Kidney (tissue), 14 donors: ENCODE data around the gene DPYSL4. TPM values are rescaled to one million over a fixed set of nuclear protein-coding genes. Genes with fewer than 3 reads are reported as not detected.
A peak's percentile ranks its signal among the peaks of the same experiment; 100 is the strongest.

Source experiments
- DNase-seq, 5 donors: peaks; one replicate each; pipeline ENCODE4 v3.0.0-alpha.2; 2013 to 2020
- FAIRE-seq: peaks from 2 replicates; lab custom pipeline; 2012; peaks lifted over from hg19 to GRCh38; lab: Jason Lieb, UNC
- H3K27ac ChIP-seq, 2 donors: one replicate each; pipeline ENCODE4 v1.7.0; 2013; ENCODE audit warnings: low read depth in 2 of 2, low read length in 2 of 2, inconsistent platforms in 1 of 2
- H3K27me3 ChIP-seq: one replicate; pipeline ENCODE4 v1.7.1; 2013; ENCODE audit warnings: low read length, inconsistent platforms; ENCODE audit not compliant: control insufficient read depth, insufficient read depth
- H3K36me3 ChIP-seq, 3 donors: one replicate each; pipeline versions ENCODE4 v1.7.0 to v1.7.1; 2013; ENCODE audit warnings: low read length in 3 of 3, control low read depth in 1 of 3, inconsistent platforms in 1 of 3; ENCODE audit not compliant: insufficient read depth in 3 of 3, control insufficient read depth in 2 of 3
- H3K4me1 ChIP-seq, 3 donors: one replicate each; pipeline versions ENCODE4 v1.7.0 to v1.7.1; 2013; ENCODE audit warnings: low read length in 3 of 3, inconsistent platforms in 1 of 3, low read depth in 1 of 3; ENCODE audit not compliant: control insufficient read depth in 2 of 3, insufficient read depth in 2 of 3
- H3K4me3 ChIP-seq, 3 donors: one replicate each; pipeline versions ENCODE4 v1.7.0 to v1.8.1; 2013; ENCODE audit warnings: low read length in 3 of 3, control low read depth in 1 of 3, inconsistent platforms in 1 of 3
- H3K9ac ChIP-seq, 3 donors: one replicate each; pipeline versions ENCODE4 v1.7.0 to v1.7.1; 2013; ENCODE audit warnings: low read length in 3 of 3, control low read depth in 1 of 3, inconsistent platforms in 1 of 3
- H3K9me3 ChIP-seq, 3 donors: one replicate each; pipeline versions ENCODE4 v1.7.0 to v1.7.1; 2013; ENCODE audit warnings: low read length in 3 of 3, control low read depth in 1 of 3, inconsistent platforms in 1 of 3; ENCODE audit not compliant: control insufficient read depth in 2 of 3, insufficient read depth in 1 of 3
- intact Hi-C: fragments of 100-400 bp; cut with DNase I; formaldehyde crosslinking; loops from one replicate; pipeline ENCODE4 v1.11.1; 2022
- polyA plus RNA-seq: library from polyadenylated mRNA; stranded (reverse); fragments of 350-450 nt; fragmentation: Illumina TruSeq; extraction: RNeasy Lipid Tissue Mini Kit (QIAGEN cat#74804); gene quantifications from one replicate; pipeline ENCODE4 v1.2.3, GENCODE V29; 2014; ENCODE audit warnings: low read depth, low replicate concordance; ENCODE audit not compliant: insufficient read depth
- total RNA-seq: library from RNA; stranded (reverse); fragmentation: NEBNext Ultra II Directional; extraction: Animal tissue kit (Norgen Biotek cat#: 25700); gene quantifications from one replicate; pipeline ENCODE4 v1.2.1, GENCODE V29; 2021
- TF ChIP-seq, protein P1 (sequence below): IDR thresholded peaks from 3 replicates; pipeline ENCODE4 v1.5.1; 2012; ENCODE audit warnings: mild to moderate bottlenecking, moderate library complexity, borderline replicate concordance; ENCODE audit not compliant: insufficient read depth; ENCODE audit errors: extremely low read depth
- donor health status: control.
- donor health status: control.
- donor health status: control.
- donor health status: control.
- donor health status: control.
- donor health status: DM: yes; HTN: yes; CAD: no.
- donor health status: Normal renal cell carcinoma (clear cell type).

DPYSL4 gene
- total and polyA plus RNA-seq, 2 donors from 2014 or later = 0.60 TPM; not detected in 1

DNA sequence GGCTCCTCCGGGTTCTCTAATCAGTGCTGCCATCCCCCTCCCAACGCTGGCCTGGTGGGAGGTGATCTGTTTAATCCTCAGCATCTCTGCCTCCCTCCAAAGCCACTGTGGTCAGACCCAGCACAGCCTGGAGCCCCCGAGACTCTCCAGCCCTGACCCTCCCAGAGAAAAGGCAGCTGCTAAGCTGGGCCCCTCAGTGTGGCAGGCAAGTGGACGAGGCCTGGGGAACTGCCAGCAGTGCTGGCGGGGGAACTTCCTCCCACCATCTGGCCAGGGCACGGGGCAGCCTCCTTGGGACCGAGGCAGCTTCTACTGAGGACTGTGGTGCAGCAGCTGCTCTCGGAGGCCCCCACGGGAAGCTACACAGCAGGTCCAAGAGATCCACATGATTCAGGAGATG lies 51.1 kb downstream of the DPYSL4 start:
- H3K9ac ChIP-seq = no peak overlapping the region
- no peaks in the 10 kb centered on the region for H3K36me3 ChIP-seq
- FAIRE-seq (no peak), DNase-seq (peak in 2 of 5 donors; percentile 33 to 34)
- H3K4me1 ChIP-seq = no peaks in the 10 kb centered on the region
- TF ChIP-seq, protein P1, sequence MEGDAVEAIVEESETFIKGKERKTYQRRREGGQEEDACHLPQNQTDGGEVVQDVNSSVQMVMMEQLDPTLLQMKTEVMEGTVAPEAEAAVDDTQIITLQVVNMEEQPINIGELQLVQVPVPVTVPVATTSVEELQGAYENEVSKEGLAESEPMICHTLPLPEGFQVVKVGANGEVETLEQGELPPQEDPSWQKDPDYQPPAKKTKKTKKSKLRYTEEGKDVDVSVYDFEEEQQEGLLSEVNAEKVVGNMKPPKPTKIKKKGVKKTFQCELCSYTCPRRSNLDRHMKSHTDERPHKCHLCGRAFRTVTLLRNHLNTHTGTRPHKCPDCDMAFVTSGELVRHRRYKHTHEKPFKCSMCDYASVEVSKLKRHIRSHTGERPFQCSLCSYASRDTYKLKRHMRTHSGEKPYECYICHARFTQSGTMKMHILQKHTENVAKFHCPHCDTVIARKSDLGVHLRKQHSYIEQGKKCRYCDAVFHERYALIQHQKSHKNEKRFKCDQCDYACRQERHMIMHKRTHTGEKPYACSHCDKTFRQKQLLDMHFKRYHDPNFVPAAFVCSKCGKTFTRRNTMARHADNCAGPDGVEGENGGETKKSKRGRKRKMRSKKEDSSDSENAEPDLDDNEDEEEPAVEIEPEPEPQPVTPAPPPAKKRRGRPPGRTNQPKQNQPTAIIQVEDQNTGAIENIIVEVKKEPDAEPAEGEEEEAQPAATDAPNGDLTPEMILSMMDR = no peak
- H3K4me3 ChIP-seq = no peak overlapping the region
- intact Hi-C loops = no loop called here
- no peaks in the 10 kb centered on the region for H3K9me3 ChIP-seq
- no peak overlapping the region for H3K27ac ChIP-seq
- H3K27me3 ChIP-seq = no peaks in the 10 kb centered on the region

DNA sequence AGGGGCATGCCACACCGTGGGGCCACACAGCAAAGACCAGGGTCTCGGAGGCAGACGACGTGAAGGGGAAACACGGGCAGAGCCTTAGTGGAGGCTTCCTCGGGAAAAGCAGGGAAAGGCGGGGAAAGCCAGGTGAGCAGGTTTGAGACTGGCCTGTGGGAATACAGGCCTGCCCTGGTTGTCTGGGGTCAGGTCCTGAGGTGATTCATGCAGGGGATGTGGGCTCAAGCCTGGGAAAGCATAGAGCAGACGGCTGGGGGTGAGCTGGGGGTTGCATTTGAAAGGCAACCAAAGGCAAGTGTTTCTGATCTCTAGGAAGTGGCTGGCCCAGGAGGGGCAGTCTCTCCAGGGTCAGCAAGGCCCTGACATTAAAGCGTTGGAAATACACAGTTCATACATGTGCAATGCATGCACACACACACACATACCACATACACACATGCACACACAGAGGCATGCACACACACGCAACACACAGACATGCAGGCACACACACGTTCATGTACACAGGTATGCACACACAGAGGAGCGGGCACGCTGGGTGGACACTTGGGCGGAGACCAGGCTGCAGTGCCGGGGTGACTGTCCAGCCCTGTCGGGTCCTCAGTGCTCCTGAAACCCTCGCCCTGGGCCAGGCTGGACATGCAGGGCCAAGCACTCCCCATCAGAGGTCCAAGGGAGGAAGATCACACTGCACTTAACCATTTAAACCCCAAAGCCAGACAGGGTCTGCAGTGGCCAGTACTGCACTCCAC lies 51.8 kb downstream of the DPYSL4 start:
- Histone ChIP-seq H3K27me3 (no peaks in the 10 kb centered on the region), H3K4me1 (no peaks in the 10 kb centered on the region), H3K9ac (no peak overlapping the region), H3K36me3 (no peaks in the 10 kb centered on the region), H3K27ac (no peak overlapping the region), H3K4me3 (no peak overlapping the region), H3K9me3 (no peaks in the 10 kb centered on the region)
- intact Hi-C loops = no loop called here
- DNase-seq = peak in 1 of 5 donors; percentile 49
- TF ChIP-seq, protein P1 = no peak
- no peak for FAIRE-seq

DNA sequence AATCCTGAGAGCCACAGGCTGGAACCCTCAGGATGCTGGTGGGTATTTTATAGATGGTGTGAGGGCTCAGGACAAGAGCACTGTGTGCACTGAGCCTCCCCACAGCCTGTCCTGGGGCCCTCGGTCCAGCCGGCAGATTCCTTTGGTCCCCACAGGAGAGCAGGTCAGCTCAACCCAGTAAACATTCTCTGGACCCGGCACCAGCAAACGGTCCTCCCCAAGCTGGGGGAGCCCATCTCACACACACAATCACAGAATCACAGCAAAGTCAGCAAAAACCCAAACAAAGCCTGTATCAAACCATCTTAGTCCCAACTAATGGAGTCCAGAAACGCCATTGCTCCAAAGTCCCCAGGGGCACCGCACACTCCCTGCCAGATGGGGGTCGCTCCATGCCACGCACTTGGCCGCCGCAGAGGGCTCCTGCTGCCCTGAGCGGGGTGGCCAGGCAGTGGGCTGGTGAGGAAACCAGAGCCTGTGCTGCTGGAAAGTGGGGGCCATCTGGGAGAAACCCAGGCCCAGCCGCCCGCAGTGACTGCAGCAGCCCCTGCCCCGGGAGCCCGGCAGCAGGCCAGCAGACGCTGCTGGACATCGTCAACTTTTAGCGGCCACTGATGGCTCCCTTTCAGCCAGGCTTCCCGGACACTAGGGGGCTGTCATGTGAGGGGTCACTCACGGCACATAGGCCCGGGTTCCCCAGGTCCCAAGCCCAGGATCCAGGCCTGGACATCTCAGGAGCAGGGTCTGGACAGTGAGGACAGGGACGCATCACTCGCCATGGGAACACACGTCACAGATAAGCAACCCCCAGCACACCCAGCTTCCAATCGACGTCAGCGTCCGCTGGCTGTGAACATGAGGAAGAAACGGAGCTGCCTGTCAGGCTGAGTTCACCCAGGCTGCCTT lies 52.6 kb downstream of the DPYSL4 start:
- Histone ChIP-seq H3K4me3 (no peak overlapping the region), H3K27me3 (no peaks in the 10 kb centered on the region), H3K27ac (no peak overlapping the region), H3K9me3 (no peaks in the 10 kb centered on the region), H3K4me1 (no peaks in the 10 kb centered on the region), H3K36me3 (no peaks in the 10 kb centered on the region), H3K9ac (no peak overlapping the region)
- TF ChIP-seq, protein P1 = no peak
- no peak for FAIRE-seq
- peak in 4 of 5 donors; percentile 26 to 68 (median 48) for DNase-seq
- intact Hi-C loops = no loop called here
